ENCODE measurements around the gene RCBTB1. TPM values are rescaled to one million over a fixed set of nuclear protein-coding genes. Genes with fewer than 3 reads are reported as not detected.

RCBTB1 gene
- polyA plus RNA-seq, 2 of the 4 experiments (the other 2 are of a cell fraction) = 11.9 to 20.7 TPM

DNA sequence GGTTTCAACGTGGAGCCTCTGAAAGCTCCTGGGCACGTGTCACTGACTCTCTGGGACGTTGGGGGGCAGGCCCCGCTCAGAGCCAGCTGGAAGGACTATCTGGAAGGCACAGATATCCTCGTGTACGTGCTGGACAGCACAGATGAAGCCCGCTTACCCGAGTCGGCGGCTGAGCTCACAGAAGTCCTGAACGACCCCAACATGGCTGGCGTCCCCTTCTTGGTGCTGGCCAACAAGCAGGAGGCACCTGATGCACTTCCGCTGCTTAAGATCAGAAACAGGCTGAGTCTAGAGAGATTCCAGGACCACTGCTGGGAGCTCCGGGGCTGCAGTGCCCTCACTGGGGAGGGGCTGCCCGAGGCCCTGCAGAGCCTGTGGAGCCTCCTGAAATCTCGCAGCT lies 45.2 kb upstream of the RCBTB1 start:
- CTCF ChIA-PET = interaction anchor here (1.6 kb wide), 1 partner anchor 10 kb away, joined by 3 read pairs; no protein-coding TSS in a partner anchor
- 41% methylated on average over 4 of the region's 16 CpGs for WGBS (ENCODE audit: missing lambda C conversion rate)
- Histone ChIP-seq H3K4me2 (no peak overlapping the region), H3K27ac (no peak overlapping the region), H3K4me3 (no peak overlapping the region), H3K4me1 (peaks cover 4% of the 10 kb centered on the region; the same call in 2 of the 3 replicates), H3K9me3 (no peaks in the 10 kb centered on the region)
- no peak for TF ChIP-seq NPAS2 (CRISPR knock-in tag; IDR thresholded peaks at IDR 0.05; ENCODE audit: borderline replicate concordance)
- TF ChIP-seq, protein P1, sequence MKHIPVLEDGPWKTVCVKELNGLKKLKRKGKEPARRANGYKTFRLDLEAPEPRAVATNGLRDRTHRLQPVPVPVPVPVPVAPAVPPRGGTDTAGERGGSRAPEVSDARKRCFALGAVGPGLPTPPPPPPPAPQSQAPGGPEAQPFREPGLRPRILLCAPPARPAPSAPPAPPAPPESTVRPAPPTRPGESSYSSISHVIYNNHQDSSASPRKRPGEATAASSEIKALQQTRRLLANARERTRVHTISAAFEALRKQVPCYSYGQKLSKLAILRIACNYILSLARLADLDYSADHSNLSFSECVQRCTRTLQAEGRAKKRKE (CRISPR knock-in tag; IDR thresholded peaks at IDR 0.05; ENCODE audit: low read depth) = no peak
- no peak for TF ChIP-seq BHLHE40 (IDR thresholded peaks at IDR 0.05; ENCODE audit: low read depth, low read length)
- TF ChIP-seq PHF8 (IDR thresholded peaks at IDR 0.05; ENCODE audit: borderline replicate concordance, low read depth) = no peak
- TF ChIP-seq, protein P2, sequence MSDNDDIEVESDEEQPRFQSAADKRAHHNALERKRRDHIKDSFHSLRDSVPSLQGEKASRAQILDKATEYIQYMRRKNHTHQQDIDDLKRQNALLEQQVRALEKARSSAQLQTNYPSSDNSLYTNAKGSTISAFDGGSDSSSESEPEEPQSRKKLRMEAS (IDR thresholded peaks at IDR 0.05) = no peak
- TF ChIP-seq RAD21 (conservative IDR thresholded peaks at IDR 0.05 in 1 of 2, IDR thresholded peaks at IDR 0.05 in 1 of 2) = no peak
- ATAC-seq (no peak), DNase-seq (ENCODE audit: low read depth in 1 of 2, low spot score in 1 of 2) (no peak), FAIRE-seq (no peak)
- POLR2A ChIA-PET = no interaction called here

DNA sequence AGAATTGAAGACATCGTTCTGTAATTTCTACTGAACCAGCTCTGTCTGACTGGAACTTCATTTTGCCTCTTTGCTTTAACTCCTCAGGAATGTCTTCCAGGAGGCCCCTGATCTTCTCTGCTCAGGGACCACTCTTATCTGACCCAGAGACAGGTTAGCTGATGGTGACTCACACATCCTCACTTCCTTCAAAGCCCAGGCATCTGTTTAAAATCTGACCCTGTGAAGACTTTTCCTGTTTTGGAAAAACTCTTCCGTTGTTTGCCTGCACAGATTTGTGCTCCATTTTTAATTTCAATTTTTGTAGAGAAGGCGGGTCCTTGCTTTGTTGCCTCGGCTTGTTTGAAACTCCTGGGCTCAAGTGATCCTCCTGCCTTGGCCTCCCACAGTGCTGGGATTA lies 44.6 kb upstream of the RCBTB1 start:
- no peak overlapping the region for H3K4me3 ChIP-seq
- peaks cover 10% of the 10 kb centered on the region; the same call in 2 of the 3 replicates for H3K4me1 ChIP-seq
- no peaks in the 10 kb centered on the region for H3K9me3 ChIP-seq
- DNase-seq (ENCODE audit: low read depth in 1 of 2, low spot score in 1 of 2) (no peak), ATAC-seq (no peak), FAIRE-seq (no peak)
- POLR2A ChIA-PET = no interaction called here
- H3K4me2 ChIP-seq = no peak overlapping the region
- no peak overlapping the region for H3K27ac ChIP-seq
- 86% methylated on average over 4 of the region's 4 CpGs for whole genome bisulfite sequencing (ENCODE audit: missing lambda C conversion rate)
- TF ChIP-seq EHF (CRISPR knock-in tag; IDR thresholded peaks at IDR 0.05) (no peak), NFE2L2 (conservative IDR thresholded peaks at IDR 0.05; ENCODE audit: low read length) (no peak), POLR2AphosphoS2 (conservative IDR thresholded peaks at IDR 0.05; ENCODE audit: low read length) (no peak), RNF2 (IDR thresholded peaks at IDR 0.05; ENCODE audit: borderline replicate concordance, low read depth) (no peak), NR3C1 (IDR thresholded peaks at IDR 0.05) (no peak), ZSCAN20 (CRISPR knock-in tag; IDR thresholded peaks at IDR 0.05) (no peak), SMC3 (IDR thresholded peaks at IDR 0.05) (no peak), CHD4 (IDR thresholded peaks at IDR 0.05; ENCODE audit: borderline replicate concordance) (no peak), SREBF2 (IDR thresholded peaks at IDR 0.05) (no peak), RCOR1 (IDR thresholded peaks at IDR 0.05; ENCODE audit: low read depth, low read length) (no peak), ESRRA (IDR thresholded peaks at IDR 0.05; ENCODE audit: borderline replicate concordance, low read length) (no peak), RFX5 (IDR thresholded peaks at IDR 0.05) (no peak), POLR2A (IDR thresholded peaks at IDR 0.05; ENCODE audit: low read length) (no peak), TFCP2L1 (CRISPR knock-in tag; IDR thresholded peaks at IDR 0.05) (no peak), EP300 (IDR thresholded peaks at IDR 0.05) (no peak)
- TF ChIP-seq, protein P3, sequence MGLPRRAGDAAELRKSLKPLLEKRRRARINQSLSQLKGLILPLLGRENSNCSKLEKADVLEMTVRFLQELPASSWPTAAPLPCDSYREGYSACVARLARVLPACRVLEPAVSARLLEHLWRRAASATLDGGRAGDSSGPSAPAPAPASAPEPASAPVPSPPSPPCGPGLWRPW (IDR thresholded peaks at IDR 0.05) = no peak
- TF ChIP-seq, protein P4, sequence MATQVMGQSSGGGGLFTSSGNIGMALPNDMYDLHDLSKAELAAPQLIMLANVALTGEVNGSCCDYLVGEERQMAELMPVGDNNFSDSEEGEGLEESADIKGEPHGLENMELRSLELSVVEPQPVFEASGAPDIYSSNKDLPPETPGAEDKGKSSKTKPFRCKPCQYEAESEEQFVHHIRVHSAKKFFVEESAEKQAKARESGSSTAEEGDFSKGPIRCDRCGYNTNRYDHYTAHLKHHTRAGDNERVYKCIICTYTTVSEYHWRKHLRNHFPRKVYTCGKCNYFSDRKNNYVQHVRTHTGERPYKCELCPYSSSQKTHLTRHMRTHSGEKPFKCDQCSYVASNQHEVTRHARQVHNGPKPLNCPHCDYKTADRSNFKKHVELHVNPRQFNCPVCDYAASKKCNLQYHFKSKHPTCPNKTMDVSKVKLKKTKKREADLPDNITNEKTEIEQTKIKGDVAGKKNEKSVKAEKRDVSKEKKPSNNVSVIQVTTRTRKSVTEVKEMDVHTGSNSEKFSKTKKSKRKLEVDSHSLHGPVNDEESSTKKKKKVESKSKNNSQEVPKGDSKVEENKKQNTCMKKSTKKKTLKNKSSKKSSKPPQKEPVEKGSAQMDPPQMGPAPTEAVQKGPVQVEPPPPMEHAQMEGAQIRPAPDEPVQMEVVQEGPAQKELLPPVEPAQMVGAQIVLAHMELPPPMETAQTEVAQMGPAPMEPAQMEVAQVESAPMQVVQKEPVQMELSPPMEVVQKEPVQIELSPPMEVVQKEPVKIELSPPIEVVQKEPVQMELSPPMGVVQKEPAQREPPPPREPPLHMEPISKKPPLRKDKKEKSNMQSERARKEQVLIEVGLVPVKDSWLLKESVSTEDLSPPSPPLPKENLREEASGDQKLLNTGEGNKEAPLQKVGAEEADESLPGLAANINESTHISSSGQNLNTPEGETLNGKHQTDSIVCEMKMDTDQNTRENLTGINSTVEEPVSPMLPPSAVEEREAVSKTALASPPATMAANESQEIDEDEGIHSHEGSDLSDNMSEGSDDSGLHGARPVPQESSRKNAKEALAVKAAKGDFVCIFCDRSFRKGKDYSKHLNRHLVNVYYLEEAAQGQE (IDR thresholded peaks at IDR 0.05) = no peak
- TF ChIP-seq, protein P5, sequence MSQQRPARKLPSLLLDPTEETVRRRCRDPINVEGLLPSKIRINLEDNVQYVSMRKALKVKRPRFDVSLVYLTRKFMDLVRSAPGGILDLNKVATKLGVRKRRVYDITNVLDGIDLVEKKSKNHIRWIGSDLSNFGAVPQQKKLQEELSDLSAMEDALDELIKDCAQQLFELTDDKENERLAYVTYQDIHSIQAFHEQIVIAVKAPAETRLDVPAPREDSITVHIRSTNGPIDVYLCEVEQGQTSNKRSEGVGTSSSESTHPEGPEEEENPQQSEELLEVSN (IDR thresholded peaks at IDR 0.05; ENCODE audit: borderline replicate concordance, low read depth) = no peak
- TF ChIP-seq, protein P6, sequence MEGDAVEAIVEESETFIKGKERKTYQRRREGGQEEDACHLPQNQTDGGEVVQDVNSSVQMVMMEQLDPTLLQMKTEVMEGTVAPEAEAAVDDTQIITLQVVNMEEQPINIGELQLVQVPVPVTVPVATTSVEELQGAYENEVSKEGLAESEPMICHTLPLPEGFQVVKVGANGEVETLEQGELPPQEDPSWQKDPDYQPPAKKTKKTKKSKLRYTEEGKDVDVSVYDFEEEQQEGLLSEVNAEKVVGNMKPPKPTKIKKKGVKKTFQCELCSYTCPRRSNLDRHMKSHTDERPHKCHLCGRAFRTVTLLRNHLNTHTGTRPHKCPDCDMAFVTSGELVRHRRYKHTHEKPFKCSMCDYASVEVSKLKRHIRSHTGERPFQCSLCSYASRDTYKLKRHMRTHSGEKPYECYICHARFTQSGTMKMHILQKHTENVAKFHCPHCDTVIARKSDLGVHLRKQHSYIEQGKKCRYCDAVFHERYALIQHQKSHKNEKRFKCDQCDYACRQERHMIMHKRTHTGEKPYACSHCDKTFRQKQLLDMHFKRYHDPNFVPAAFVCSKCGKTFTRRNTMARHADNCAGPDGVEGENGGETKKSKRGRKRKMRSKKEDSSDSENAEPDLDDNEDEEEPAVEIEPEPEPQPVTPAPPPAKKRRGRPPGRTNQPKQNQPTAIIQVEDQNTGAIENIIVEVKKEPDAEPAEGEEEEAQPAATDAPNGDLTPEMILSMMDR (IDR thresholded peaks at IDR 0.05) = no peak
- CTCF ChIA-PET = interaction anchor here (0.6 to 1.6 kb wide), 2 partner anchors 11 to 281 kb away, joined by 3 read pairs; no protein-coding TSS in a partner anchor
